Stimulated activated CD8-positive, alpha-beta memory T cell treated with anti-CD3 and anti-CD28 coated beads, Interleukin-7, amount 100 ng/mL, for 1 hour (primary cell): ENCODE results near the gene VAV2.

Experiments
- DNase-seq, 2 donors: peaks; one replicate each; pipeline ENCODE4 v3.0.0-alpha.2; 2020; ENCODE audit warnings: low read depth in 2 of 2

Gene VAV2

DNA sequence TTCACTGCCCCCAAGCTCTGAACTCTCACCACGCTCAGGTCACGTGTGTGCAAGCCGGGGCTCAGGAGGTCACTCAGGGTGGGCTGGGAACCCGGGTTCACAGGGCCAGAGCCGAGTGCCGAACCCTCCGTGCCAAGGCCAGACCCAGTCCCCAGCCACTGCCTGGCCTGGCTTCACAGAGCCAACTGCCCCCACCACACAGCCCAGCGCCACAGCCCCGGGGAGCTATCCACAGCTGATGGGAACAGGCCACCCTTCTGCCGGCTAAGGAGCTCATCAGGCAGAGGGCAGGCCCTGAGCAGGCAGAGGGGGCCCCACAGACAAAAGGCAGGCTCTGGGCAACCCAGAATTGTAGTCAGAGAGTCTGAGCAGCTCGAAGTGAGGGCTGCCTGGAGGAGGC is 117.0 kb downstream of the VAV2 start:
- no peak for DNase-seq

DNA sequence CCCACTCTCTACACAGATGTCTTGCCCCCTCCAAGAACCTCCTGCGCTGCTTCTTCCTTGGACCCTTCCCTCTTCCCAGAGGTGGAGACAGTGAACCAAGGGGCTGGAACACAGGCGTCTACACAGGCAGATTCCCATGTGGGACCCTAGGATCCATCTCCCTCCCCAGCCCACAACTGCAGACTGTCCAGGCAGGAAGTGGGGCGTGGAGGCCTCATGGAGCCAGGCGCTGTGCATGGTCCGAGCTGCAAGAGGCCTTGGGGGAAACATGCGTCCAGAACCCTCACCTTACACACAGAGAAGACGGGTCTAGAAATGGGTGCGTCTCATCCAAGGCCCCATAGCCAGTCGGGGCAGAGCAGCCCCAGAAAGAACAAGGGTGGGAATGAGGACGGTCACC is 117.5 kb downstream of the VAV2 start:
- DNase-seq = no peak

DNA sequence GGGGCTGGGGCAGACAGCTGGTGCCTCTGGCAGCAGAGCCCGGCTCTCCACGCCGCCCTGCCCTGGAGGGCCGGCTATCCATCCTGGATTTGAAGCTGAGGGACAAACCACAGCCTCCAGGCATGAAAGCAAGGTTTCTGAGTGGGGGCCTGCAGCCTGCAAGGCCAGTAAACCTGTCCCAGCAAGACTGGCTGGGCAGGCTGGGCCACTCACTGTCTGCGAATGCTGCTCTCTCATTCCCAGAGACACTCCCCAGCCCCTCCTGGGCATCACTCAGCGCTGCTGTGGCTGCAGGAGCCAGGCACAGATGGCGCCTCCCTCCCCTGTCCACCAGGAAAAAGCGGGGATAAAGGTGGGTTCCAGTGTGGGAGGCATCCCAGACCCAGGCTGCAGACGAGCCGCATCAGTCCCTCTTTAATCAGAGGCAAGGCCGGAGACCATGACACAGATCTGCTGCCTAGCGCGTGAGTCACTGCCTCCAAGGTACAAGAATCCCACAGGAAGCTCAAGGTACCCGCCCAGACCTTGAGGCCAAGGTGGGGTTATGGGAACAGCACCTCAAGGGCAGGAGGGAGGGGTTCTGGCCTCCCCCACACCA is 118.0 kb downstream of the VAV2 start:
- no peak for DNase-seq

DNA sequence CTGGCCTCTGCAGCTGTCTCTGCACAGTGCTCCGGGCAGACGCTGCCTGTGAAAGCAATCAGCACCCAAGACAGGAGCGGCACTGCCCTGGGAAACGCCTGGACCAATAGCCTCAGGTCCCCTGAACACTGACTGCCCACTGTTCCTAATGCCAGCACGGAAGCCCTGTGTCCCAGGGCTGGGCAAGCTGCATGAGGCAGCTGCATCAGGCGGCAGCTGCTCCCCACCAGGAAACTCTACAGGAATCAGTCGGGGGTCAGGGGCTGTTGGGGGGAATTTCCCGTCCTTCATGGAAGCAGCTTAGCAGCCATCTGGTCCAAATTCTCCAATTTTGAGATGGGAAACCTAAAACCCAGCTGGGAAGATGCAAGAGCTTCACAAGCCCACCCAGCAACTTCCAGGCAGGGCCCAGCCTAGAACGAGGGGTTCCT is 118.6 kb downstream of the VAV2 start:
- no peak for DNase-seq

DNA sequence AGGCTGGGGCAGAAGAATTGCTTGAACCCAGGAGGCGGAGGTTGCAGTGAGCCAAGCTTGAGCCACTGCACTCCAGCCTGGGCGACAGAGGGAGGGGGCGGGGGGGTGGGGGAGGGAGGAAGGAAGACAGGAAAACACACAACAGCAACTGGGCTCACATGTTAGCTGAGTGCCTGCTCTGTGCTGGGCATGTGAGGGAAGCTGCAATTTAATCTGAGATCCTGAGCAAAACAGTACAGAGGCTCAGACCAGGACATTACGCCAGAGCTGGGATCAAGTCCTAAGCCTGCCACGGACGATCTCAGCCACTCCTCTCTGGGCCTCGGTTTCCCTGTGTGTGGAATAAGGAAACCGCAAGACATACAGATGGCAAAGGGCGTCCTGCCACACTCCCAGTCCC is 119.1 kb downstream of the VAV2 start:
- DNase-seq = no peak

DNA sequence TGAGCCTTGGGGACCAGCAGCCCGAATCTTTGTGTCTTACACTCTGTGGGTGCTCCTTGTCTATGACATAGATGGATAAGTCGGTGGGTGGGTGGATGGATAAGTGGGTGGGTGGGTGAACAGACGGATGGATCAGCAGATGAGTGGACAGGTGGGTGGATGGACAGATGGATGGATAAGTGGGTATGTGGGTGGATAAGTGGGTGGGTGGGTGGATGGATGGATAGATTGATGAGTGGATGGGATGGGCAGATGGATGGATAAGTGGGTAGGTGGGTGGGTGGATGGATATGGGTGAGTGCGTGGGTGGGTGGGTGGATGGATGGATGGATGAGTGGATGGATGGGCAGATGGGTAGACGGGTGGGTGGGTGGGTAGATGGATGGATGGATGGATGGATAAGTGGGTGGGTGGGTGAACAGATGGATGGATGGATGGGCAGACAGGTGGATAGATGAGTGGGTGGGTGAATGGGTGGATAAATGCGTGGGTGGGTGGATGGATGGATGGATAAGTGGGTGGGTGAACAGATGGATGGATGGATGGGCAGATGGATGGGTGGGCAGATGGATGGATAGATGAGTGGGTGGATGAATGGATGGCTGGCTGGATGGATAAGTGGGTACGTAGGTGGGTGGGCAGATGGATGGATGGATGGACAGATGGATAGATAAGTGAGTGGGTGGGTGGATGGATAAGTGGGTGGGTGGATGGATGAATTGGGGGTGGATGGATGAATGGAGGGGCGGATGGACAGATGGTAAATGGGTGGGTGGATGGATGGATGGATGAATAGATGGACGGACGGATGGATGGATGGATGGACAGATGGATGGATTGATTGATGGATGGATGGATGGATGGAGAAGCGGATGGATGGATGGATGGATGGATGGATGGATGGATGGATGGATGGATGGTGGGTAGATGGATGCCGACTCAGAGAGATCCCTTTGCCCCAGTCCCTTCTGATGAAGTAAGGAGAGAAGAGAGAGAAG is 121.2 kb downstream of the VAV2 start:
- no peak for DNase-seq

DNA sequence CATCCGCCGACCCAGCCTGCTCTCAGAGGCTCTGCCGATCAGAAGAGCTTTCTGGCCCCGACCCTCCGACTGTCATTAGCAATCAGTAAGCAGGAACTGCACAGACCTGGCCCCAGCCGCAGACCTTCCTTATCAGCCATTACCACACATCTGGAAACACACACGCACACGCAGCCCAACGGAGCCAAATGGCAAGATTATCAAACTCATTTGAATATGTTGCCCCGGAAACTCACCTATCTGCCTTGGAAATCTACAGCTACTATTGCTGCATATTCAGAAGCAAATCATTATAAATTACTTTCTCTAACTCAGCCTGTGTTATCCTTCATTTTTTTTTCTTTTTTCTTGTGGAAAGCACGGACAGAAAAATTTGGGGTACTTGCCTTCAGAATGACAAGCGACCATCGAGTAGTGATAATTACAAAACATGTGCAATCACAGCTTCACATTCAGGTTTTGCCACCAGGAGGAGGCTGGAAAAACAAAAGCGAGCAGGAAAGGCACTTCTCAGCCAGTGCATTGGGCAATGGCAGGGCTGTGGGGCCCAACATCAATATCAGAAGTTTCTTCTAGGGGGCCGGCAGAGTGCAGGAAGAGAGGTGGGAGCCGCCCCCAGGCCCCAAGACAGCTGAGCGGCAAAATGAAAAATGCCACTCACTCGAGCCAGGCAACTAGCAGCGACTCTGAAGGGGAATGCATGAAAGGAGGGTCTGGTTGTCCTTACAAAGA is 122.3 kb downstream of the VAV2 start:
- DNase-seq = no peak

DNA sequence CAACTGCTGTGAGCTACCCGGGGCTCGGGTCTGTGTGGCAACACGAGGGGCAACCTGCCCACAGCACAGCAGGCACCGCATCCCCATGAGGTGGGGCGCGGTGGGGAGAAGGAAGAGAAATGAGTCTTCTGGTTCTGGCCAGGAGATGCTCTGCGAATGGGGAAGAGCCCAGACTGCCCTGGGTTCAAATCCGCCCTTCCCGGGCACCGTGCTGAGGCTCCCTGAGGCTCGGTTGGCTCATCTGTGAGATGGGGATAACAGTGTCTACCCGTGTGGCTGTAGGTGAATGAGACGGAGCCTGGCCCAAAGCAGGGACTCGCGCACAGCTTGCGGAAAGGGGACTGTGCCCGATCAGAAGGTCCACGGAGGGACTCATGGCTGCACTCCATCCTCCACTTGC is 123.9 kb downstream of the VAV2 start:
- DNase-seq = no peak

DNA sequence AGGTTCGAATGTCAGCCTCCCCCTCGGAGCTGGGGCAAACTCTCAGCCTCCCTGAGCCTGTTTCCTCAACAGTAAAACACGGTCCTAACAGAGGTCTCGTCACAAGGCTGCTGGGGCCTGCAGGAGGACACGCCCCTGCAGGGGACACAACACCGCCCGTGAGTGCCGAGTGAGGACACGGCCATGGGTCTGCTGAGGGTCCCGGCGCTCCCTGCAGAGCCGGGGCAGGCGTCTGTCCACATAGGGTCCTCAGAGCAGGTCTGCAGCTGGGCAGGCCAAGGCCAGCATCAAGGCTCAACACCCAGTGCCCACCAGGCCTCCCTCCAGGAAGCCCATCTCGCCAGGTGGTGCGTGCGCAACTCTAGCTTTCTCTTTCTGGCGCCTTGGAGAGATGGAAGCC is 125.2 kb downstream of the VAV2 start:
- DNase-seq = no peak

DNA sequence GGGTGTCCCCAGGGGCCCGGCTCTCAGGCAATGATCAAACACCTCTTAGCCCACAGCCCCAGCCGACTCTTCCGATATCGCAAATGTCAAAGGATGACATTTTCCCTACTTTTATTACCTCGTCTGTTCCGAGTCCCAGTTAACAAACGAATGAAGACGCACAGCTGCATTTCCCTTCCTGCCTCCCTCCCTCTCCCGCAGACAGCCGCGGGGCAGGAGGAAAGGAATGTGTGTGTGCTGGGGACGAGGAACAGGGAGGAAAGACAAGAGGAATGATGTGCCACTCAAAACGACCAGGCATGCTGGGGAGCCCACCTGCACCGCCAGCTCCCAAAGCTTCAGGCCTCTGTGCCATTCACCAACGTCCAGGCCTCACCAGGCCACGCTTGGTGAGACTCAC is 128.1 kb downstream of the VAV2 start:
- no peak for DNase-seq

DNA sequence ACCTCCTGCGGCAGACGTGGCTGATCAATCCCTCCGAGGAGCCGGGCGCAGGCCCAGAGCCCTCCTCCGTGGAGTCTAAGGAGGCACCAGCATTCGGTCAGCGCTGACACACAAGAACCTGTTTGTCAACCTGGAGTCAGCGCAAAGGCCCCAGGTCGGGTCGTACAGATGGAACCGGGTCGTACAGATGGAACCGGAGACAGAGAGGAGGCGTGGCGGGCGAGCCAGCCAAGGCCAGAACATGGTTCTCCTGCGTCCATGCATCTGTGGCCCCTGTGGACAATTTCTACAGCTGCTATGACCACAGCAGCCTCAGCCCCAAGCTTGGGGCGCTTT is 128.9 kb downstream of the VAV2 start:
- no peak for DNase-seq

DNA sequence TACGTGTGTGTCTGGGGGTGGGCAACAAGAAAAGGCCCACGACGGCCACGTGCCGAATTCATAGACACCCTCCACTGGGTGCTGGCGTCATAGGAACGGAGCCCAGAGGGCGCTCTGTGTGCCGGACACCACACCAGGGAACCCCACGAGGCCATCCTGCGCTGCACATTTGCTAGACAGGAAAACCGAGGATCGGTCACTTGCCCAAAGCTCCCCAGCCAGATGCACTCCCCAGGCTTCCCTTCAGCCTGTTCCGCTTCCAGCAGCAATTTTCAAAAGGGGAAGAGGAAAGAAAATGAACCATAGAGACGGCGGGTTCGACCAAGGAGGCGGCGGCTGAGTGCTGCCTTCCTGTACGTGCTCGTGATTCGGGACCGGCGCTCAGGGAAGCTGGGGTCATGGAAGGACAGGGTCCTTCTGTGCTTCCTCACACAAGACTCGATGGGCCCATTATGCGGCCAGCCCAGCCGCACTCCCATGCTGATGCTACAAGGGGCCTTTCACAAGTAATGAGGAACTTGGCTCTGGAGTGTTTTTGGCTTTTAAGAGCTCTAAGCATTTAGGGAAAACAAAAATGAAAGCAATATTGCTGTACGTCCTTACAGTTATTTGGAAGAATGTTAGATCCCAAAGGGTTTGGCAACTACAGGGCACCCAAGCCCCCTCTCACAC is 129.4 kb downstream of the VAV2 start:
- DNase-seq = no peak

DNA sequence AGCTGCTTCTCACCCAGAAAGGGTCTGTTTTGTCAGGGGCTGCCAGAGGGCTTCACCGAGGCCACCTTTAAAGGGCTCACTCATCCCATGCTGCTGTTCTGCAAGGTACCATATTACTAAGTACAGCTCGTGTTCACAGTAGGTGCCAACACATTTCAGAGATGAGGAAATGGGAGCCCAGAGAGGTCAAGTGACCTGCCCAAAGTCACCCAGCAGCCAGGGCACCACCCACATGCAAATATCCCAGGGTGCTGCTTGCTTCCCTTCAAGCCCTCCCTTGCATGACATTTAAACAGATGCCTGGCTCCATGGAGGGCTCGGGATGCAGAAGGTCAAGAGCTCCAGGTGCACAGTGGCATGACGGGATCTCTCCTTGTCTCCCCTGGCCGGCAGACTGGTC is 130.4 kb downstream of the VAV2 start:
- DNase-seq = no peak

DNA sequence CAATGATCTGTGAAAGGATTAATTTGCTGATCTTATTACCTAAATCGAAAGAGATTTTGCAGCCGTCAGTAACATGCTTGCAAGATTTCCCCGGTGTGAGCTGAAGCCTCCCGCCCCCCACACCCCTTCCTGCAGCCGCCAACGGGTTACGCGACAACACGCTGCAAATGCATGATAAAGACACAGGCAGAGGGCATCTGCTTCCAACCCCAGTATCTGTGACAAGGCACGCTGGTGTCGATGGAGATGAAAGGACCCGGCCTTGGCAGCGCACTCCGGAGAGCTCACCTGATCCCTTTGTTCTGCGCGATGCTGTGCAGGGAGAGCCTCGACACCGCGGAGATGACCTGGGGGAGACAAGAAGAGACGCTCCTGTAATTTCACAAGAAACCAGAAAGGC is 131.0 kb downstream of the VAV2 start:
- no peak for DNase-seq

DNA sequence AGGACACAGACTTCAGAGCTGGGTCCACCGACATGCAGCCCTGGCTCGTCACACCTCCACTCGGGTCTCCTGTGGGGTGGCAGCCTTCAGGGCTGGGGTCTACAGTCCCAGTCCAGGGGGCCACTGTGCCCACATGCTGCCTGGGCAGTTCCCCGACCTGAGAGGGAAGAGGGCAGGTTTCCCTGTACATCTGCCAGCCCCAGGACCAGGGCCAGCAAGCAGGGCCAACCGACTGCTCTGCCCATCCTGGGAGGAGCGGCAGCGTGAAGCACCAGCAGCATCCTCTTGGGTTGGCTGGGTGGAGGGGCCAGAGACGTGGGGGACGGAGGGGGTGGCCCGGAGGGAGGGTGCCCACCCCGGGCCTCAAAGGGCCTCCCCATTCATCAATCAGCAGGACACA is 133.4 kb downstream of the VAV2 start:
- DNase-seq = no peak

DNA sequence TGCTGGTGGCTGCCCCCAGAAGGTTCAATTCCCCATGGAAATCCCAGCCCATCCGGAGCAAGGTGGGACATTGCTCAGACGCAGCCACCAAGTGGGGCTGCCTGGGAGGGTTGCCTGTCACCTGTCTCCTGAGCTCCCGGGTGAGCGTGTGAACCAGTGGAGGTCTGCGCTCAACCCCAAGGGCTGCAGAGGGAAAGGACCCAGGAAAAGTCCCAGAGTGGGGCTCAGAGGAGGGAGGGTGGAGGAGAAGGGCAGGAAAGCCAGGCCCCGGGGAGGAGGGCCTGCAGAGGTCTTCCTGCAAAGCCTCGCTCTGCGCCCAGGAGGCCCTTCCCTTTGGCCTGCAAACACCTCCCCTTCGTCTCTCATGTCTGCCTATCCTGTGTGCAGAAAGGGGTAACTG is 134.5 kb downstream of the VAV2 start:
- no peak for DNase-seq

DNA sequence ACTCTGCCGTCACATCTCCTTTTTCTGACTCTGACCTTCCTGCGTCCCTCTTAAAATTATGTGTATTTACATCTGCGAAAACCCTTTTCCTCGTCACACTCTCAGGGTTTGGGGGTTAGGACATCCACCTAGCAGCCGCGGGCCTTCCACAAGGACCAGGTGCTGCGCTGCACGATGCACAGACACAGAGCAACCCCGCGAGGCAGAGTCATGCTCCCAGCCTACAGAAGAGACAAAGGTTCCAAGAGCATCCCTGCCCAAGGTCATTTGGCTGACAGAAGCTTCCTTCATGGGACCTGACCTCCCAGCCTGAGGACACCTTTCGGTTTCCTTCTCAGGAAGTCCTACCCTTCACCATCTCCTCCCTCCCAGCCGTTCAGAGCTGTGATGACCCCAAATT is 135.3 kb downstream of the VAV2 start:
- DNase-seq = no peak

DNA sequence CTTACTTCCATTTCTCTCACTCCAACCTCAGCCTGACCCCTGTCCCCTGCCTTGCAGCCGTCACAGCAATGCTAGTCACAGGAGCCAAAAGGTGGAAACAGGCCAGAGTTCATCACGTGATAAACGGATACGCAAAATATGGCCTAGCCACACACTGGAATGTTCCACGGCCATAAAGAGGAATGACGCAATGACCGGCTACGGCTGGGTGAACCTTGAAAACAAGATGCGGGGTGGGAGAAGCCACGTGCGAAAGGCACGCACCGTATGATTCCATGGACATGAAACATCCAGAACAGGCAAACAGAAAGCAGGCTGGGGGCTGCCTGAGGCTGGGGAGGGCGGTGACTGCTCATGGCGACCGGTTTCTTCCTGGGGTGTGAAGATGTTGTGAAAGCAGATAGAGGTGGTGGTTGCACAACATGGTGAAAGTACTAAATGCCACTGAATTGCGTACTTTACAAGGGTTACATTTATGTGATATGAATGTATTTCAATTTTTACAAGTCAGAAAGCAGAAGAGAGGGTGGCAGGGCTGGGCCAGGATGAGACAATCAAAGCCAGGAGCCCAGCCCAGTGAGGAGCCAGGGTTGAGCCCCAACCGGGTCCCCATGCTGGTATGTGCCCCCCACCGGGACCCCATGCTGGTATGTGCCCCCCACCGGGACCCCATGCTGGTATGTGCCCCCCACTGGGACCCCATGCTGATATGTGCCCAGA is 136.2 kb downstream of the VAV2 start:
- no peak for DNase-seq

DNA sequence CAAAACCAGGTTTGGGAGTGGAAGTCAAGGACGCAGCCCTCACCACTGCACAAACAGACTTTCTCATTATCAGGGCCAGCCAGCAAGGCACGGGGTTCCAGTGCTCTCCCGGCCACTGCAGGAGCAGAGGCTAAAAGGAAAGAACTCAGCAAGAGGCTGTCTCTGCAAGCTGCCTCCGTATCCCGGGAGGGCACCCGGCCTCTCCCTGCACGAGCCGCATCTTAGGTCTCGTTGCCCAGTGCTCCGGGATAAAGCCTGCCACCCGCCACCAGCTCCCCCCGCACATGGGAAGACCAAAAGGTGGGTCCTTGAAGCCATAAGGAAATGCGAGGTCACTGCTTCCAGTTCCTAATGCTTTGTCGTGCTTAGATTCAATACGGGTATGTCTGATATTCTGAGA is 136.8 kb downstream of the VAV2 start:
- DNase-seq = no peak

DNA sequence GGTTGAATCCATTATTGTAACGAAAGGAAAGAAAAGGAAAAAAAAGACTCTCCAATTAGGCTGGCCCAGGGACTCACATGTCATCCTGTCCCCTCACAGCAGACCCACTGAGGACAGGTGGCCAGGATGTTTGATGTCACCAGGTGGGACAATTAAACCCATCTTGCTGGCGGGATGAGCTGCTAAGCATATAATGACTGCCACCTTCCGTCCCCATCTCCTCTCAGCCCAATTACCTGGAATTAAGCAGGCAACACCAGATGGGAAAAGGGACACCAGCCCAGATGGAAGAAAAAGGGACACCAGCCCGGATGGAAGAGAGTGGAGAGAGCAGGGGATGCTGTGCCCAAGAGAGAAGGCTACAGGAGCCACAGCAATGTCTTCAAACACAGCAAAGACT is 137.4 kb downstream of the VAV2 start:
- no peak for DNase-seq

DNA sequence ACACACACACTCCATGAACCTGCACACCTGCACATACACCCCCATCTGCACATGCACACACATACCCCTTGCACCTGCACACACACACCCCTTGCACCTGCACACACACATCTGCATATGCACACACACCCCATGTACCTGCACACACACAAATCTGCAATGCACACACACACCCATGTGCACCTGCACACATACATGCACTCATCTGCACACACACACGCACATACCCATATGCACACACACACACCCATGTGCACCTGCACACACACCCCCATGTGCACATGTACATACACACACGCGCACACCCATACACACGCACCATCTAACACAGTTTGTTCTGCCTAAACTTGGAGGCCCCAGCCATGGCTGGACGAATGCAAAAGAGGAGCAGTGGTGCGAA is 138.1 kb downstream of the VAV2 start:
- DNase-seq = no peak

DNA sequence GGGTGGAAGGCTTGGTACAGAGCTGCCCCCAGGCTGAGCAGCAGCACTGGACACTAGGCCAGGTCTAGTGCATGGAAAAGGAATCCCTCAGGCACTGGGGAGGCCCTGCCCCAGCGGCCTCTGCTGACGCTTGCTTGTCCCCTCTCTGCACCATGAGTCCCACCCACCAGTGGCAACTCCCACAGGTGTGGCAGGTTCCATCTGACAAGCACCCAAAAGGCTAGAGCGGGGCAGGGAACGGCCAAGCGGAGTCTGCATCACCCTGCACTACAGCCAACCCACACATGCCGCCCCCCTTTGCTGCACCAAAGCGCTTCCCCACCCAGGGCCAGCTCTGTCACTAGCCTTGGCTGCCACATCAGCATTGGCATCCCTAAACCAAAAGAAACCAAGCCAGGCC is 138.8 kb downstream of the VAV2 start:
- DNase-seq = no peak
